ENCODE results near the gene RADX.
"Not testable (repeated sequence)": the region's sequence is repeated elsewhere in the genome, so short reads cannot be mapped to it uniquely, and the experiment has no call there.

GRCh38 chrX:106653625-106654024, 41.8 kb downstream of the RADX start:
- not testable (repeated sequence) for TF ChIP-seq EZH2 (IDR thresholded peaks at IDR 0.05; ENCODE audit: borderline replicate concordance, low read depth, low read length, severe bottlenecking); CTCF (IDR thresholded peaks at IDR 0.05; ENCODE audit: borderline replicate concordance, extremely low read depth, low read length, poor library complexity, severe bottlenecking)

Measured in DND-41 (cell line).